HG02759 (cell line): ENCODE data around the gene COL28A1.
"Not testable (repeated sequence)": the region's sequence is repeated elsewhere in the genome, so short reads cannot be mapped to it uniquely, and the experiment has no call there.

Experiments
- ATAC-seq: cut with Tn5 transposase; IDR thresholded peaks from one replicate; pipeline ENCODE4 v1.9.1; 2021; ENCODE audit warnings: mild to moderate bottlenecking, moderate library complexity; ENCODE audit not compliant: unreplicated experiment

Gene COL28A1

GRCh38 chr7:7562736-7563135, 27.1 kb upstream of the COL28A1 start:
- no peak for ATAC-seq

- not testable (repeated sequence) for ATAC-seq
Observed at GRCh38 chr7:7561591-7561990, 25.9 kb upstream of the COL28A1 start.

- ATAC-seq, result no peak
Observed at GRCh38 chr7:7557252-7557651, 21.6 kb upstream of the COL28A1 start.

- ATAC-seq, result no peak
Observed at GRCh38 chr7:7556852-7557251, 21.2 kb upstream of the COL28A1 start.

GRCh38 chr7:7554649-7555575, 19.2 kb upstream of the COL28A1 start:
- no peak for ATAC-seq

- ATAC-seq, result no peak
Observed at GRCh38 chr7:7554021-7554432, 18.4 kb upstream of the COL28A1 start.

GRCh38 chr7:7553386-7553785, 17.7 kb upstream of the COL28A1 start:
- no peak for ATAC-seq

GRCh38 chr7:7552199-7552598, 16.5 kb upstream of the COL28A1 start:
- no peak for ATAC-seq

GRCh38 chr7:7550663-7551062, 15.0 kb upstream of the COL28A1 start:
- no peak for ATAC-seq

GRCh38 chr7:7548407-7548806, 12.7 kb upstream of the COL28A1 start:
- no peak for ATAC-seq

GRCh38 chr7:7542251-7542835, 6.7 kb upstream of the COL28A1 start:
- ATAC-seq, result no peak

- ATAC-seq, result no peak
Observed at GRCh38 chr7:7539711-7540110, 4.0 kb upstream of the COL28A1 start.

- no peak for ATAC-seq
Observed at GRCh38 chr7:7539152-7539551, 3.5 kb upstream of the COL28A1 start.

- ATAC-seq, result no peak
Observed at GRCh38 chr7:7537711-7538110, 2.0 kb upstream of the COL28A1 start.

- ATAC-seq, result no peak
Observed at GRCh38 chr7:7536396-7537019, 835 bp upstream of the COL28A1 start.

- no peak for ATAC-seq
Observed at GRCh38 chr7:7533831-7534430, 1.7 kb downstream of the COL28A1 start.

GRCh38 chr7:7529328-7529727, 6.3 kb downstream of the COL28A1 start:
- ATAC-seq, result no peak

- no peak for ATAC-seq
Observed at GRCh38 chr7:7527047-7527446, 8.6 kb downstream of the COL28A1 start.

- no peak for ATAC-seq
Observed at GRCh38 chr7:7526006-7526405, 9.7 kb downstream of the COL28A1 start.

GRCh38 chr7:7524121-7524520, 11.6 kb downstream of the COL28A1 start:
- ATAC-seq, result no peak

GRCh38 chr7:7522421-7522820, 13.3 kb downstream of the COL28A1 start:
- ATAC-seq, result no peak
